GM21619 (cell line): ENCODE measurements around the gene GPC1.
"Not testable (repeated sequence)": the region's sequence is repeated elsewhere in the genome, so short reads cannot be mapped to it uniquely, and the experiment has no call there.

Source experiments
- ATAC-seq: cut with Tn5 transposase; IDR thresholded peaks from one replicate; pipeline ENCODE4 v1.9.1; 2021; ENCODE audit not compliant: unreplicated experiment

GPC1 gene

DNA sequence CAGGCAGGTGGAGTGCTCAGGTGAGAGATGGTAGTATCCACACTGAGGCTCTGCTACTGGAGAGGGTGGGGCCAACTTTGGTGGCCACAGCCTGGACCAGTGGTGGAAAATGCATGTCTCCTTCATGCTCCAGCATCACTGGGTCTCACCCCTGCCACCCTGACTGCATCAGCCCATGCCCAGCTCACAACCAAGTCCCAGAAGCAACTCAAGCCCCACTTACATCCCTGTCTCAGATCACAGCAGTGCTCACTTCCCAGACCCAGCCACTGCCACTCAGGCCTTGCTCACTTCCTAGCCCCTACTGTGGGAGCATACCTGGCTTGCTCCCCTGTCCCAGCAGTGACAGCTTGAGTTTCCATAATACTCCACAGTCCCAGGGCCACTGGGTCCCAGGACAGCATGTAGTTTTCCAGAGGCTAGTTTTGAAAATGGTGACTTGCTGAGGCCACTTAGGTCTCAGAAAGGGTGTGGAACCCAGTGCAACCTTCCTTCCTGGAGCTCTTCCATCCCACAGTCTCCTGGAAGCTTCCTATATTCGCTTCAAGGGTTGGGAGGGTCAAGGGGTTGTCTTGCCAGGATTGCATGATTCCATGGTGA lies 58.8 kb downstream of the GPC1 start:
- no peak for ATAC-seq

DNA sequence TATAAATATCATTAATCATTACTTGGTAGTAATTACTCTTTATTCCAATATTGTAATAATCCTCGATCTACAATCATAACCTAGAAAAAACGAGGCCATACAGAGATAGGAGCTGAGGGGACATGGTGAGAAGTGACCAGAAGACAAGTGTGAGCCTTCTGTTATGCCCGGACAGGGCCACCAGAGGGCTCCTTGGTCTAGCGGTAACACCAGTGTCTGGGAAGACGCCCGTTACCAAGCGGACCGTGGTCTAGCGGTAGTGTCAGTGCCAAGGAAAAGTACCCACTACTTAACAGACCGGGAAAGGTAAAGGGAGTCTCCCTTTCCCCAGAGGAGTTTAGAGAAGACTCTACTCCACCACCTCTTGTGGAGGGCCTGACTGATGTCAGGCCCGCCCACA lies 59.5 kb downstream of the GPC1 start:
- ATAC-seq = not testable (repeated sequence)

DNA sequence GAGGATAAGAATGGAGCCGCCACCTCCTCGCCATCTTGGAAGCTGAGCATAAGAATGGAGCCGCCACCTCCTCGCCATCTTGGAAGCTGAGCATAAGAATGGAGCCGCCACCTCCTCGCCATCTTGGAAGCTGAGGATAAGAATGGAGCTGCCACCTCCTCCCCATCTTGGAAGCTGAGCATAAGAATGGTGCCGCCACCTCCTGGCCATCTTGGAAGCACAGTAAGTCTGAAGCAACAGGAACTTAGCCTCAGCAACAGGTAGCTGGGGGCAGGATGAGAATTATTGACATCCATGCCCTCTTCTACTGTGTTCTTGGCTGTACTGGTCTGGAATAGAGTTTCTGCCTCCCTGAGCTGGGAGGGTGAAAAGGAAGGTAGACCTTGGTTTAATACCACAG lies 61.6 kb downstream of the GPC1 start:
- ATAC-seq = not testable (repeated sequence)

DNA sequence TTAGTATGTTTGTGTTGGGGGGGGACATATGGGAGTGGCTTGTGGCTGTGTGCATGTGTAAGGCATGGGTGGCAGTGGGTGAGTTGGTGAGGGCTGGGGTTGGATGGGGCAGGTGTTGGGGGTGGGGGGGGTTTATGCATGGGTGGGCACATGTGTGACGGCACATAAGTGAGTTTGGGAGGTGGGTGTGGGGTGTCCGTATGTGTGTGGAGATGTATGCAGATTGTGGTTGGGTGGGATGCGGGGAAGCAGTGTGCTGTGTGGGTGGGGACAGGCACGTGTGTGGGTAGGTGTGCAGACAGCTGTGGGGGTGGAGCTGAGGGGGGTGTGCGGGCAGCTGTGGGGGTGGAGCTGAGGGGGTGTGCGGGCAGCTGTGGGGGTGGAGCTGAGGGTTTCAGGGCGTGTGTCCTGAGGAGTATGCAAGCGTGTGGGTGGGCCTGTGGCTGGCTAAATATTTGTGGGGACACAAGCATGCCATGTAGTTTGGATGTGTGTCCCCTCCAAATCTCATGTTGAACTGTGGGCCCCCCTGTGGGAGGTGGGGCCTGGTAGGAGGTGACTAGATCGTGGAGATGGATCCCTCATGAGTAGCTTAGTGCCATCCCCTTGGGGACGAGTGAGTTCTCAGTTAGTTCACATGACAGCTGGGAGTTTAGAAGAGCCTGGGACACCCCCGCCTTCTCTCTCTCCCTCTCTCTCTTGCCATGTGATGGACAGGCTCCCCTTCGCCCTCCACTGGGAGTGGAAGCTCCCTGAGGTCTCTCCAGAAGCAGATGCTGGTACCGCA lies 62.9 kb downstream of the GPC1 start:
- ATAC-seq = no peak

DNA sequence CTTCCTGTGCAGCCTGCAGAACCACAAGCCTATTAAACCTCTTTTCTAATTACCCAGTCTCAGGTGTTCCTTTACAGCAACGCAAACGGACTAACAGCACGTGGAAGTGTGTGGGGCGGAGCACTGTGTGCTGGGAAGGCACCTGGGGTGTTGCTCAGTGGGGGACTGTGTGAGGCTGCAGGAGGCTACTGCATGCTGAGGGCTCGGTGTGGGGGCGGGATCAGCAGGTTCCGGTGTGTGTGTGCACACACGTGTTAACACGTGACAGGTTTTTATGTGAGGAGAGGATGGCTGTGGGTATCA lies 63.4 kb downstream of the GPC1 start:
- no peak for ATAC-seq

- ATAC-seq = no peak
These were observed 64.1 kb downstream of the GPC1 start for GRCh38 chr2:240499309-240500301.

DNA sequence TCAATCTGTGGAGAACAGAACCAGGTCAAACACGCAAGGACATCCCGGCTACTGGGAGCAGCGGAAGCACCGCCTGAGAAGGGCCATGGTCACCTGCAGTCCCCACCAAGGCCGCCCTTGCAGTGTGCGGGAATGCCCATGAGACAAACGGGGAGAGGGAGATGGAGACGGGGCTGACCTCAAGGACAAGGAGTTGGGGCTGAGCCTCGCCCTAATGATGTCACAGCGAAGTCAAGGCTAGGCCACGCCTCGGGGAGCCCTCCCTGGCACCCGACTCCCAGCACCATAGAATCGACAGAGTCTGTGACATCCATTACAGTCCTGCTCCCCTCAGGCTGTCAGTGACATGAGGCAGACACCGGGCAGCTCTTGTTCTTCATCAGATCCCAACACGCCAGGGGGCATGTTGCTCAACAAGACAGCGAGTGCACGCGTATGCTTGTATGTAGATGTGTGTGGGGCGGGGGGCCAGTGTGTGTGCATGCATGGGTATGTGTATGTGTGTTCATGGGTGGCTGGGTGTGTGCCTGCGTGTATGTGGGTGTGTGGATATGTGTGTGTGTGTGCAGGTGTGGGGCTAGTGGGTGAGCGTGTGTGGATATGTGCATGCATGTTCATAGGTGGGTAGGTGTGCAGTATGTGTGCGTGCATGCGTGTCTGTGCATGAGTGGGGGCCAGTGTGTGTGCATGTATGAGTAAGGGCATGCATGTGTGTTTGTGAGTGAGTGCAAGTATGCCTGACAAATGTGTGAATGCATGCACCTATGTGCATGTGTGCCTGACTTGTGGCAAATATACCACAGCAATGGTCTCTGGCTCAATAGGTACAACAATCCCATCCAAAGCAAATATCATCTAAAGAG lies 65.3 kb downstream of the GPC1 start:
- ATAC-seq = no peak

DNA sequence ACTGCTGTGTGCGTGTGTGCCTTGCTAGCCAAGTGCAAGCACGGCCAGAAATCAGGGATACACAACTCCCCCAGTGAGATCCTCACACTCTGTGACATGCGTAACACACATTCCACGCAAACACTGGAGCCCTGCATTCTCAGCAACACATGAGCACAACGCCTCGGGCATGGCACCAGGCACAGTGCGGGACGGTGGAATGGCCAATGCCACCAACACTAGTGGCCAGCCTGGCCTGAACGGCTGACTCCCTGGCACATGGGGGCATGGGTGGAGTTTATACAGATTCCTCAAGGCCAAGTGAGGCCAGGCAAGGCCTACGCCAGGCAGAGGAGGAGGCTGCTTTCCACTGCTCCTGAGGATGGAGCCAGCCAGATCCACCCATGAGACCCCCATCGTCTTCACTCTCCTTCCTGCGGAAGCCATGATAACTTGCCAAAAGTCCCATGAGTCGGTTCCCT lies 66.1 kb downstream of the GPC1 start:
- no peak for ATAC-seq

- ATAC-seq = no peak
These were observed 66.6 kb downstream of the GPC1 start for GRCh38 chr2:240502059-240502429.

DNA sequence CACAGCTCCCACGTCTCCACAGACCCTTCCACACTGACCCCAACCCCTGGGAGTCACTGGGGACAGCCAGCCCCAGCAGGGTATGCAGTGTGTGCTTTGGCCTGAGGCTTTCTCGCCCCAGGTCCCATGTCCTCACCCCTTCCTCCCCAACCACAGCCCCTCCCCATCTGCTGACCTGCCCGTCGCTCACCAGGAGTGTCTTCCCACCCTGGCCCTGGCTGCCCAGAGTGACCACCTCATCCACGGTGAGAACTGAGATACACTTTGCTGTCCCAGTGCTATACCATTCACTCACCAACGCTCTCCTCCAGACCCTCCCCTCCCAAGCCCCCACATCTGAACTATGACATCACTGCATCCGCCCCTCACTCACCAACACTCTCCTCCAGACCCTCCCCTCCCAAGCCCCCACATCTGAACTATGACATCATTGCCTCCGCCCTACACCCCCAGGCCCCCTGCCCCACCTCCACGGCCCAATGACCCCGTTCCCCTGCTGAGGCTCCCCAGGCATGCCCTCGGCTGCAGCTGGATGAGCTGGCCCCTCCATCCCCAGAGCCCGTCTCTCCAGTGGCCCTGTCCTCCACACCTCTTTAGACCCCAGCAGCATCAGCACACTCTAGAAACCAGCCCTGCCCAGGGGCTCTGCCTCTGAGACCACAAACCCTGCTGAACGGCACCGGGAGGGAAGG lies 67.1 kb downstream of the GPC1 start:
- ATAC-seq = no peak

- no peak for ATAC-seq
These were observed 67.9 kb downstream of the GPC1 start for GRCh38 chr2:240503375-240503774.

GRCh38 chr2:240503848-240504247 lies 68.4 kb downstream of the GPC1 start:
- ATAC-seq = no peak

- no peak for ATAC-seq
These were observed 70.4 kb downstream of the GPC1 start for GRCh38 chr2:240505910-240506309.

DNA sequence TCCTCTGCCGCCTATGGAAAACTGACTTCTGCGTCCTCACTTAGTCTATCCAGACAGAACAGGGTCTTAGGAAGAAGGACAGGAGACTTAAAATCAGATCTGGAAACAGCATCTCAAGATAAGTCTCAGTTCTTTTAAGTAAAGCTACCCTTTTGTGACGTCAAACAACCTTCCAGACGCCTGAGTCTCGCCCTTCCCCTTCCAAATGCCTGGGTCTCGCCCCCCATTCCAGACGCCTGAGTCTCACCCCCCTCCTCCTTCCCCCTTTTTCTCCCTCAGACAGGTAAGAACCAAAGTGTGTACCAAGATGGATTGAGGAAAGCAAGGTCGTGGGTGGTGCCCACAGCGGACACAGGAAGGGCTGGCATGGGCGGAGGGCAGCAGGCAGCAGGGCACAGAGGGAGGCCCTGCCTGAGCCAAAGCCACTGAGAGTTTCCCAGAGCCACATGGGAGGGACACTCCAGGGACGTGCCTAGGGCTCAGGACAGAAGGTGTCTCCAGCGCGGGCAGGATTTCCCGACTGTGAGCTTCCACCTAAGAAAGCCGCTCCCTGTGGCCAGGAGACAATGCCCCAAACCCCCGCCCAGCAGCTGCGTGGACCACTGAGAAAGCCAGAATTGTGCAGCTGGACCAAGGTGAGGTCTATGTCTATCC lies 71.1 kb downstream of the GPC1 start:
- no peak for ATAC-seq

DNA sequence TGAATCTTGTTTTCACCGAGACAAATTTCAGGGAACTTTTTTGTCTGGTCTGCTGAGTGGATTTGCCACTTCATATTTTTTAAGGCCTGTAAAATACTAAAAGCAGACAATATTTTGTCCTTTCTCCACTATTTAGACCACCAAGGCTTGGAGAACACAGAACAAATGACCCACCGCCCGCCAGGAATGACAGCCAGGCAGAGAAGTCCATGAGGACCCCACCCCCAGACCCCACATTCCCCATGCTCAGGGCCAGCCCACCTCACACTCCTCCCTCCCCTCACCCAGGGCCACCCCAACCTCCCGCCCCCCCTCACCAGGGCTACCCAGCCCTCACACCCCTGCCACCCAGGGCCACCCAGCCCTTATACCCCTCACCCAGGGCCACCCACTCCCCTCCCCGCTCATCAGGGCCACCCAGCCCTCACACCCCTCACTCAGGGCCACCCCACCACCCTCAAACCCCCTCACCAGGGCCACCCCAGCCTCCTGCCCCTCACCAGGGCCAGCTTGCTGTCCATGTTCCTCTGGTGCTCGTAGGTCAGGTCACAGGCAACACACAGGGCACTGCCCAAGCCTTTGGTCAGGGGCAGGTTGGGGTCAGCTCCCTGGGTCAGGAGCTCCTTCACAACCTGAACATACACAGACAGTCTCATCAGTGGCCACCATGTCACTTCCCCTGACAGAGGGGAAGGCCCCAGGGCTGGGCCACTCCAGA lies 71.8 kb downstream of the GPC1 start:
- ATAC-seq = no peak

DNA sequence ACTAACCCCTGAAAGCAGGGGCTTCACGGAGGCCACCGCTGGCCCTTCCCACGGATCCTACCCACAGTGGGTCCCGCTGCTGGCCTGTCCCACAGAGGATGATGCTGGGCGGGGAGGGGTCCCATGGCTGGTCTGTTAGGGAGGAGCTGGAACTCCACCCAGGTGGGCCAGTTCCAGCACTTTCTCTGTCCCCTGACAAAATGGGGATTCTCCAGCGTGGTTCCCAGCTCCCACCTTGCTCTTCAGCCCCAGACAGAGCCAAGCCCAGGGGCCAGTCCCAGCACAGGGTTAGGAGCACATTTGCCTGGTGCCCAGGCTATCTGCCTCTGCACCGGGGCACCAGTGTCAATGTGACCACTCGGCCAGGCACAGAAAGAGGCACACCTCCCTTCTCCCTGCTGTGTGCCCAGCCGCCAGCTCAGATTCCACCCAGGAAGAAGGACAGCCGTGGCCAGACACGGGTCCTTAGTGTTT lies 72.4 kb downstream of the GPC1 start:
- ATAC-seq = no peak

GRCh38 chr2:240508832-240509545 lies 73.5 kb downstream of the GPC1 start:
- ATAC-seq = no peak
